HEK293T (cell line): Measurements from ENCODE around the gene SPEM2.

Source experiments
- ARNT ChIP-seq: fragments of 450-650 bp; IDR thresholded peaks from 2 replicates; pipeline ENCODE4 v1.6.1; 2017; ENCODE audit warnings: mild to moderate bottlenecking
- BHLHE40 ChIP-seq: fragments of 450-650 bp; IDR thresholded peaks from 2 replicates; pipeline ENCODE4 v1.6.1; 2016; ENCODE audit warnings: mild to moderate bottlenecking, moderate library complexity, borderline replicate concordance
- FOXK2 ChIP-seq: fragments of 450-650 bp; IDR thresholded peaks from 2 replicates; pipeline ENCODE4 v1.6.1; 2016; ENCODE audit warnings: mild to moderate bottlenecking
- L3MBTL2 ChIP-seq: fragments of 450-650 bp; conservative IDR thresholded peaks from 2 replicates; pipeline ENCODE4 v1.6.1; 2016; ENCODE audit warnings: mild to moderate bottlenecking
- NFRKB ChIP-seq: fragments of 450-650 bp; IDR thresholded peaks from 2 replicates; pipeline ENCODE4 v1.6.1; 2016; ENCODE audit warnings: mild to moderate bottlenecking, moderate library complexity
- PKNOX1 ChIP-seq: fragments of 450-650 bp; IDR thresholded peaks from 2 replicates; pipeline ENCODE4 v1.6.1; 2016
- SP1 ChIP-seq: fragments of 450-650 bp; IDR thresholded peaks from 2 replicates; pipeline ENCODE4 v1.6.1; 2017
- SUZ12 ChIP-seq: fragments of 450-650 bp; IDR thresholded peaks from 2 replicates; pipeline ENCODE4 v1.6.1; 2016; ENCODE audit warnings: mild to moderate bottlenecking
- ZNF384 ChIP-seq: fragments of 450-650 bp; IDR thresholded peaks from 2 replicates; pipeline ENCODE4 v1.6.1; 2016

- TF ChIP-seq SUZ12 (no peak), PKNOX1 (no peak), SP1 (no peak), FOXK2 (no peak), L3MBTL2 (no peak), ZNF384 (no peak), NFRKB (no peak), BHLHE40 (no peak), ARNT (no peak)
Observed at GRCh38 chr17:7460850-7461660, 35.6 kb downstream of the SPEM2 start.
